Peyer's patch (tissue), 4 donors: ENCODE results near the gene CDC42BPA.

Experiments
- POLR2A ChIP-seq, 2 donors: fragments of 450-650 bp; IDR thresholded peaks; one replicate each; pipeline ENCODE4 v1.5.1; 2017; ENCODE audit warnings: antibody characterized with exemption in 2 of 2, mild to moderate bottlenecking in 2 of 2, moderate library complexity in 2 of 2
- TF ChIP-seq, protein P1 (sequence below), 6 experiments: fragments of 450-650 bp in 4 of 6; fragments of 200-600 bp in 2 of 6; sonication (generic) in 1 of 6; IDR thresholded peaks; one replicate each; pipeline ENCODE4 v1.5.1; 2017 to 2019; ENCODE audit warnings: antibody characterized with exemption in 6 of 6, mild to moderate bottlenecking in 3 of 6, moderate library complexity in 1 of 6

DNA sequence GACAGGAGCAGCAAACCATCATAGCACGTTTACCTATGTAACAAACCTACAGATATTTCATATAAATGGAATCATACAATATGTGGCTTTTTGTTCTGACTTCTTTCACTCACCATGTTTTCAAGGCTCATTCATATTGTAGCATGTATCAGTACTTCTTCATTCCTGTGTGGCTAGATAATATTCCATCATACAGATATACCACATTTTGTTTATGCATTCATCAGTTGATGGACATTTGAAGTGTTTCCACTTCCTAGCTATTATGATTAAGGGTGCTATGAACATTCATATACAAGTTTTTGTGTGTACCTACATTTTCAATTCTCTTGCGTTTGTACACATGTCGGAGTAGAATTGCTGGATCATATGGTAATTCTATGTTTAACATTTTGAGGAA, 90.1 kb downstream of the CDC42BPA start:
- TF ChIP-seq, protein P1, sequence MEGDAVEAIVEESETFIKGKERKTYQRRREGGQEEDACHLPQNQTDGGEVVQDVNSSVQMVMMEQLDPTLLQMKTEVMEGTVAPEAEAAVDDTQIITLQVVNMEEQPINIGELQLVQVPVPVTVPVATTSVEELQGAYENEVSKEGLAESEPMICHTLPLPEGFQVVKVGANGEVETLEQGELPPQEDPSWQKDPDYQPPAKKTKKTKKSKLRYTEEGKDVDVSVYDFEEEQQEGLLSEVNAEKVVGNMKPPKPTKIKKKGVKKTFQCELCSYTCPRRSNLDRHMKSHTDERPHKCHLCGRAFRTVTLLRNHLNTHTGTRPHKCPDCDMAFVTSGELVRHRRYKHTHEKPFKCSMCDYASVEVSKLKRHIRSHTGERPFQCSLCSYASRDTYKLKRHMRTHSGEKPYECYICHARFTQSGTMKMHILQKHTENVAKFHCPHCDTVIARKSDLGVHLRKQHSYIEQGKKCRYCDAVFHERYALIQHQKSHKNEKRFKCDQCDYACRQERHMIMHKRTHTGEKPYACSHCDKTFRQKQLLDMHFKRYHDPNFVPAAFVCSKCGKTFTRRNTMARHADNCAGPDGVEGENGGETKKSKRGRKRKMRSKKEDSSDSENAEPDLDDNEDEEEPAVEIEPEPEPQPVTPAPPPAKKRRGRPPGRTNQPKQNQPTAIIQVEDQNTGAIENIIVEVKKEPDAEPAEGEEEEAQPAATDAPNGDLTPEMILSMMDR (IDR thresholded peaks at IDR 0.05), result no peak
- TF ChIP-seq POLR2A (IDR thresholded peaks at IDR 0.05), result no peak
